Endometrium (tissue), 2 donors: ENCODE data around the gene NAV3.
"Not testable (repeated sequence)": the region's sequence is repeated elsewhere in the genome, so short reads cannot be mapped to it uniquely, and the experiment has no call there.

Experiments
- FAIRE-seq: peaks from 2 replicates; lab custom pipeline; 2012; peaks lifted over from hg19 to GRCh38; lab: Jason Lieb, UNC
- donor health status: control.
- donor health status: control.

The NAV3 gene

DNA sequence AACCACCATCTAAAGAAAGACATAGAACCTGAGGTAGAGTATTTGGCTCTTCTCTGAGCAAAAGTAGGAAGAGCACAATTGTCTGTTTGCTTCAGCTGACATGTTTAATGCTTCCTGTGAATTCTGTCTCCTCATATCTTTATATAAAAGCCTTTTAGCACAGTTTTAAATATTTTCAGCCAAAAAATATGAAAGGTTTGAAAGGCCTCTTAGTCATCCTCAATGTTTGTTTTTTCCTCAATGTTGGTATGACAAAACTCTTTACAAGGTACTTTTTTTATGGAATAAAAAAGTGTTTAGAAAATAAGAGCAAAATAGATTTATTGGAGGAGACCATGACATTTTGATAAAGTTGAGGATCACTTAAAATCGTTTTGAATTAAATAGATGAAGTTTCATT is 360.9 kb downstream of the NAV3 start:
- peak; percentile 68 for FAIRE-seq

DNA sequence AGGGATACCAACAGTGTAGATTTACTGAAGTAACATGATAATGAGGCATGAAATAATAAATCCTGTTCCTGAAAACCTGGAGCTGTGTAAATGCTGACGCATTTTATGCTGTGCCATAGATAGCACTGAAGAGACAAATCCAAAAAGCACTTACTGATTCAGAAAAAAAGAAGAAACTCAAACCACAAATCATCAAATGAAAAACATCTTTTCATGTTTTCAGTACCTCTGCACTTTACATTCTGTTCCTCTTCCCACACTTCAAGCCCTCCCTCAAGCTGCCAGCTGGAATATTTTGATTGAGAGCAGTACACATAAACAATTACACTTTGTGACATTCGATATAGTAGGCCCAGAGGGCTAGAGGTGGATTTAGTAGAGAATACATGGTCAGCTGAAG is 362.3 kb downstream of the NAV3 start:
- FAIRE-seq: no peak

DNA sequence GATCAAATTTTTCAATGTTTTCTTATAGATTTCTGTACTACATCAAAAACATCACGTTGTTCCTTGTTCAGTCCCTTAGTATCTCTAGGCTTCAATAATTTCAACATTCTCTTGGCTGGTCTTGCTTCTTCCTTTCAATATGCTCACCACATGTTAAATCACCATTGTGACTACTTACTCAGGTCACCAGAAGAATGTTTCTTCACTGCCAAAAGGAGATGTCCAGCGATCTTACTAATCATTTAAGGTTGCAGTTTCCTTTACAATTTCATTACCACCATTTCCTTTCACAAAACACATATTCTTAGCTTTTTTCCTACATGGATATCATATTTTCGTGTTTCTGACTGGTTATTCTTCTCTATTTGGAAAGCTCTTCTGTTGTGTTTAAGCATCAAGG is 363.8 kb downstream of the NAV3 start:
- peak; percentile 67 for FAIRE-seq

DNA sequence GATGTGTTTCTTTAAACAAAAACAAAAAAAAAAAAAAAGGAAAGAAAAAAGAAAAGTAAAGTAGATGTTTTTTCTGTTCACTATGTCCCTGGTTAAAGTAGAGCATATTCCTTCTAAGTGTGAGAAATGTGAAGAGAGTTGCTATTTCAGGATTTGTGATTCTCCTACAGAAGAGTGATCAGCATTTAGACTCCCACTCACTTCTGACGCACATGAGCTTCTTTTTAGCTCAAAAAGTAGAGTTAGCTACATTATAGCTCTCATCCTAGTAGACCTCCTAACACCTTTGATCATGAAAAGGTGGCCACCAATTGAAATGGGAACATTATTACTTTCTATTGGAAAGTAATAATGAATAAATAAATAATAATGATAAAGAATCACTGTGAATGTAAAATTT is 368.2 kb downstream of the NAV3 start:
- FAIRE-seq: no peak

DNA sequence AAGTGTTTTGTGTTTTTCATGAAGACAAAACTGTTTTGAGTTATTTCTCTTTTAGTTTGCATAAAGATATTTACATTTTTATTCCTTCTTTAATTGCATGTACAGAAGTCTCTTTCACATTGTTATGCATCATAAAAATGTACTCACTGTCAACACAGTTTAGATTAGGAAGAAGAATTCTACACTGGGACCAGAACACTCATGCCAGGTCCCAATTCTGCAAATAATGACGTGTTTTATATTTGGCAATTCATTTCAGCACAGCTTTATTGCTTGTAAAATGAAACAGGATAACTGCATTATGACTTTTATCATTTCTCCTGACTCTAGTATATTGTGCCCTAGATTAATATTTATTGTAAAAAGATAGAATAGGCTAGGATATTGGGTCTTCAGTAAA is 369.2 kb downstream of the NAV3 start:
- no peak for FAIRE-seq

DNA sequence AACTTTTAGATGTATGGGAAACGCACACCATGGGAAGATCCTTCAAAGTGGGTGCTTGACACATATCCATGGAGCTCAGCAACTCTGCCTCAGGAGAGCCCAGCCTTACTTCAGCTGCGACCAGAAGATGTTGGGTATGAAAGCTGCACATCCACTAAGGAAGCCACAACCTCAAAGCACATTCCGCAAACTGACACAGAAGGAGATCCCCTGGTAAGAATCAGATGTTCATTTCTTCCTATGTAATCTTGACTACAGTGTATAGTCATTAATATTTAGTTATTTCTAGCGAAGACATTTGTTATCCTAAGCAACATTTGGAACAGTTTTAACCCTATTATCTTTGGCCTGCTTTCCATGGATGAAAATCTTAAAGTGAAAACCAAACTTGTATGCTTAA is 374.2 kb downstream of the NAV3 start:
- no peak for FAIRE-seq

DNA sequence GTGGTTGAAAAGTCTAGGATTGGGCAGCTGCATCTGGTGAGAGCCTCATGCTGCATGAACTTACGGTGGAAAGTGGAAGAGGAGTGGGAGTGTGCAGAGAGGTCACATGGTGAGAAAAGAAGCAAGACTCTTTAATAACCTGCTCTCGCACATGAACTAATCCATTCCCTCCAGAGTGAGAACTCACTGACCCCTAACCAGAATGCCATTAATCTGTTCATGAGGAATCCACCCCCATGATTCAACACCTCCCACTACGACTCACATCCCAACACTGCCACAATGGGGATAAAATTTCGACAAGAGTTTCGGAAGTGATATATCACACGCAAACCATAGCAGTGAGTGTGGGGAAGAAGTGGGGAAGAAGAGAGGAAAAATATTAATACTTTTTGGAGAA is 377.4 kb downstream of the NAV3 start:
- no peak for FAIRE-seq

DNA sequence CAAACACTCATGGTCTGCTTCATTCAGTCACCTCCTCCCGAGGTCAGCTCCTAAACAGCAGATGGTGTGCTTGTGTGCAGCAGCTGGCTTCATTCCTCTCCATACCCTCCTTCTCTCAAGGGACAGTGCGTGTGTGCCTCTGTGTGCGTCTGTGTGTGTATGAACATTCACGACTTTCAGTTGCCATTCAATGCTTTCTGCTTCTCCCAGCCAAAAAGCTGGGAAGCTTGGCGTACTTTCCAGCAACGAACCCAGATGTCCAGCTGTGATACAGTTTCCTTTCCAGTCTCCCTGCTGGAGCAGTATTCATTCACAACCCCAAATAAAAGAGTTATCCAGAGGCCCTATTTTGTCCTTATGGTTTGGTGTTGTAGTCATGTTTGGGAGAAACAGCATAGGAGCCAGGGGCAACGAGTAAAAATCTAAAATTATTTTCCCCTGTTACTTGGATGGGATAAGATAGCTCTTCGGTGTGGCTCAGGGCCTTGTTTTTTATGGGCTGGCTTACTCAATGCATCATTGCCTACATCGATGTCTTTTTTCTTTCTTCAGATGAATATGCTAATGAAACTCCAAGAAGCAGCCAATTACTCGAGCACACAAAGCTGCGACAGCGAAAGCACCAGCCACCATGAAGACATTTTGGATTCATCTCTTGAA is 379.3 kb downstream of the NAV3 start:
- FAIRE-seq: no peak

DNA sequence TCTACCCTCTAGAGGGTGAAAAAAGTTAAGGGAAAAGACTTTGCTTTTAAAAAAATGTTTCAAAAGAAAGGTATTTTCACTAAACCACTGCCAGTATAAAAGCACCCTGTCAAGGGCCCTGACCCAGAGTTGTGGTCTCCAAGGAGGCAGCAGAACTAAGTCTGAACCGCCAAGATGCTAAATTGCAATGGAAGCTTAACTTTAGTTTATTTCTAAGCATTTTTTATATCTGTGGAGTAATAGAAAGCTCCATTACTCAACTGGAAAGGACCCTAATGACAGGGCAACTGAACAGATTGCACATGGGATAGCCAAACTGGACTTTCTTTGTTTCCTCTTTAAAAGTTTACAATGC is 379.8 kb downstream of the NAV3 start:
- FAIRE-seq: no peak

DNA sequence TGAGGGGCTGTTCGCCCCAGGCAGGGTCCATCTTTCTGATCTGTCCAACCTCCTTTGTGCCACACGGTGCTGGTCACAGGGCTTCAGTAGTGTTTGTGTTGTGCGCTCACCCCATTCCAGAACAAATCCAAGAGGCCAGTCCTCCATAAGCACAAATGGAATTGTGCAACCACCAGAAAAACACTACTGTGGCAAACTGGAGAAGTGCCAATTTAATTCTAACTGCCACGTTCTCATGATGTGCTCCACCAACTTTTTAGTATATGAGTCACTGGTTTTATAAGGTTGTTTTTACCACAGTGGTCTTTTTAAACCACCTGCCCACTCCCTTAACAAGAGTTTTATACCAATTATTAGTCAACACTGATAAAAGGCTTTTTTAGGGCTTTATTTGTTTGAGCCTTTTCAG is 380.2 kb downstream of the NAV3 start:
- FAIRE-seq: no peak

DNA sequence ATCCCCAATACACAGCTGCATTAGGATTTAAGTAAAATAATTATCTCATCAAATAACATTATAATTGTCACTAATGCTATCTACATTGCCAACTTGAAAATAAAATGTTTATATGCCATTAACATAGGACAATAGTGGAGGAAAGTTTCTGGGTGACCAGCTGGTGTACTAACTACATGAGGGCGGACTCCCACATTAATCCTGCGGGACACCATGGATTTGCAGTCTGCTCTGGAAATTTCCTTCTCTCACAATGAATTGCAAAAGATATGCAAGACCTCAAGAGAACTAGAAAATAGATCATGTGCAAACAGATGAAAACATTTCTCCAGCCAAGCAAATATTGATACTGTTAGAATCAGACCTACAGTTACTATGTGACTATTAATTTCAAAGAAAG is 390.1 kb downstream of the NAV3 start:
- no peak for FAIRE-seq

DNA sequence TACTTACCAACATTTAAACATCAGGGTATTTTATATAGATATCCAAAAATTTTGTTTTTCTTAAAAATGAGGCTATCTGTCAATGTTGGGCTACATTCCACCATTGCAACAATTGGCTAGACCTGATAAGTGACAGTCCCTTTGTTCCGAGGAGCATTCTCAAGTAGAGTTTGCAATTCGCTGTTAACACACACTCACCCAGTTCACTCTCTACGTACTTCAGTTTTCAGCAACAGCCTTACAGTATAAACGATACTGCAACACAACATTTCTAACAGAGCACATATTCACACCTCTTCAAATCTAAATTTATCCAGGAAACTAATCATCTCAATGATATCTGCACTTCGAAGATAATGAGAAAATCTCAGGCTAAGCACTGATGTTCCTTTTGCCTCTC is 393.5 kb downstream of the NAV3 start:
- no peak for FAIRE-seq

DNA sequence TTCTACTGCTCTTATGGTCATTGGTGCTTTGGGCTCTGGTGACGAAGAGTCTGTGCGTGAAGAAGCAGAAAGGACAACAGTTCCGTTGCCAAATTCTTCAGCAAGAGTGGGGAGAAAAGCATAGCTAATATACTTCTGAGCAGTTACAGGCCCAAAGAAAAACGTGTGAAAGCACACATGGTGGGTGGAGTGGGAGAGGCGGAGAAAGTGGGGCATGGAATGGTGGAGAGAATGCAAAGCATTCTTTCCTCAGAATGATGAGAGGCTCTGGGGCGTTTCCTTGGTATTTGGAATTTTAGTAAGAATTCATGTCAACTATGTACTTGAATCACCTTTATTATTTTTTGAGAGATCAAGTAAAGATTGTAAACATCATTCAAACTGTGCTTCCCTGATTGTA is 396.1 kb downstream of the NAV3 start:
- no peak for FAIRE-seq

DNA sequence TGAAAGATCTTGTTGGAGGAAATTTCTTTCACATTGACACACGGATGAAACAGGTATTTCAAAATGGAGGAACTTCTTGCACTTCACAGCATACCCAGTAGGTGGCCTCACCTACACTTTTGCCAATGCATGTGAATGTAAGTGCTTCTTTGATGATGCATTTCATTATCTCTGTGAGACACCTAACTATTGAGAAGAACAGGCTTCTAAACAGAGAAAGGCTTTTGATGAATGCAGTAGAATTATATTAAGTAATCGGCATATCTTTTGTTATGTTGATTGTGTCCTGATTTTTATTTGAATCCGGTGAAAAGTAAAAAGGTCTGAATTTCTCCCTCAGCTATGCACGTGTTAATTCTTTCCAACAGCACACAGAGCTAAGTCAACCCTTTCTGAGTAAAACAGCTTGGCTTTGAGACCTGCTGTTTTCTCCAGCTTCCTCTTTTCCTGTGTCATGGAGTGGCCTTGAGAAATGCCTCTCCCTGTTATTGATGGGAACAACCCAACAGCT is 399.0 kb downstream of the NAV3 start:
- no peak for FAIRE-seq

DNA sequence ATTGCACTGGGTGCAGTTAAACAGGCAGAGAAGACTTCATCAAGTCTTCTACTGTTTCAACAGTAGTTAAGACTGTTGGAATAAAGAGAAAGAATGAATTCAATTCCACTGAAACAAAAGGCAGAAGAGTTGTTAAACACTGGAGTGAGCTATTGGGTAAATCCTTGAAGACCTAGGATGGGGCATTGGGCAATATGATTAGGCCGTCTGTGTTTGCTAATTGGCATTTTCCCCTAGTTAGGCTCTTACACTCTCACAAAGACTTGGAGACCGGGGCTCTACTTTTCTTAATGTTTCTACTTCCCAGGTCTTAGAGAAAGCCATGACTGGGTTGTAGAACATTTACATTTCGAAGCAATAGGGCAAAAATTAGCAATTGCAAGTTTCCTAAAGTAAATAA is 402.1 kb downstream of the NAV3 start:
- no peak for FAIRE-seq

DNA sequence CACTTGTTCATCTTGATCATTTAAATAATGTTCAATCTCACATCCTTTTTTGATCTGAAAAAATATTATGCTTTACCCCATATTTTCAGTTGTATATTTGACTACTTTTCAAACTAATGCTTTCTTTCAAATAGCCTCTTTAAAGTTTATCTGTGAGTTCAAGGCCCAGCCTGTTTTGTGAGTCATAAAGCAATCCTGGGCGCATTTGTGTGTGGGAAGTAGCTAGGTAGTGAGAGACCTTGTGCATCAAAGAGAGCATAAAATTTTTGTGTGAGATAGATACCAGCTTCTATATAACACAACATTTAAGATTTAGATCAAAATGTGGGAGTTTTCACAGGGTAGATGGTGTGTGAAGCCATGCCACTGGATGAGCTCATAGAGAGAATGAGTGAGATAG is 405.6 kb downstream of the NAV3 start:
- FAIRE-seq: no peak

DNA sequence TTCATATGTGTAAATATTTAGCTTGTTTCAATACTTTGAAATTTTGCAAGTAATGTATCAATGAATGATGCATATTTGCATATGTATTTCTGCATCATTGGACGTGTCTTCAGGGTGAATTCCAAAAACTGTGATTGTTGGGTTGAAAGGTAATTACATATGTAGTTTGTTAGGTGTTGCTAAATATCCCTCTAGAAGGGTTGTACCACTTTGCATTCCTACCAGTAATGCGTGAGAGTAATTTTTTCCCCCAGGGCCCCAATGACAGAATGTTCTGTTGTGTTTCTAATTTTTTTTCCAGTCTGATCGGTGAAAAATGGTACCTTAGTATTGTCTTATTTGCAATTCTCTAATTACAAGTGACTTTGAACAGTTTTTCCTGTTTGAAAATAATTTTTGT is 408.9 kb downstream of the NAV3 start:
- FAIRE-seq: no peak

DNA sequence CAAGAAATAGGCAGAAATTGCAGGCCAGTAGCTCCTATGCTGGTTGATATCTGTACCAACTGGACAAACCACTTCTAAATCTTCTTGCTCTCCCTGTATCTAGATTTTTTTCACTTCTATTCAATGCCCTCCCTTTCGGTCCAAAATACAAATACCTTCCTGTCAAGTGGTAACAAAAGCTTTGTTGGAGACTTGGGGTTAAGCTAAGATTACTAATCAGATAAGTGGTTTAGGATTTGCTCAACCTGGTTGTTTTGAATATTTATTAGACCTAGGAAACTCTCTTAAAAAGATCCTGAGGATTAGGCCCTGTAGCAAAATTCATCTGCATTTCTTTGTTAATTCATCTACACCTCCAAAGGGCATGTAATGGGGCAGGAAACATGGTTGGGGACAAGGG is 410.1 kb downstream of the NAV3 start:
- FAIRE-seq: no peak

DNA sequence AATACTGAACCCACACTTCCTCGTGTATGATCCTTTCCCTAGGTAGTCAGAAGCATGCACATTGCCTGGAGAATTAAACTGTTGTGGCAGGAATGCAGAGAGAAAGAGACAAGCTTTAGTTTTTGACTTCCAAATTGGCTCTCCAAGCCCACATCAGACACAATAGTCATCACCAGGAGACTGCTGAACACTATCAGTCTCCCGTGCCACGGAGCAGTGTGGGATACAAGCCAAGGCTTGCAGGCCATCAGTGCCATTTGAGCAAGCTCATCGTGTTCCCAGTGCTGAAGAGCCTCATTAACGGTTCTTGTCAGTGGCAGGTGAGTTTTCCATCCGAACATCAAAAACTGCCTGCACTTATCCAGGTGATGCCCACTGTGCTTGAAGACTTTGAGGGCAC is 410.8 kb downstream of the NAV3 start:
- no peak for FAIRE-seq

DNA sequence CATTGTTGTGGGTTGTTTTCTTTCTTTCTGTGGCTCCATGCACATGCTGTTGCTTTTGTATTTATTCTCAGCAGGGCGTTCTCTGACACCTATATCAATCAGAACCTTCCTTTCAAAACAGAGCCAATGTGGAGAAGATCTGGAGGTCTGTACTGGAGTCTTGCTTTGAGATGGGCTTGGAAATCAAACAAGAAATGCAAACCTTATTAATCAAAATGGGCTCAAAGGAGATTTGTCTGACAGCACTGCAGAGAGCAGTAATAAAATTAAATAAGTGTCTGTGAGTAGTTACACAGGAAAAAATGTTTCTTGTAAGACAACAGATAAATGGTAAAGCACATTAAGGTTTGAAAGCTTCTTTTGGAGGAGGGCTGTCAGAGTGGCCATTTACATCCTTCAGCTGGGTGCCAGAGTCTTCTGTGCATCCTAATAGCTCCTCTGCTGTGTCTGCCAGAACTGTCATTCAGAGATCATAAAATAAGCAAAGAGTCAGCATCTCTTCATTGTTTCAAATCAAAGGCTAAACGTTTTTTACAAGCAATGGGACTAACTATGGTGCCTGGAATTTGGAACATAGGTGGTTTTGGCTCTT is 414.3 kb downstream of the NAV3 start:
- FAIRE-seq: no peak

DNA sequence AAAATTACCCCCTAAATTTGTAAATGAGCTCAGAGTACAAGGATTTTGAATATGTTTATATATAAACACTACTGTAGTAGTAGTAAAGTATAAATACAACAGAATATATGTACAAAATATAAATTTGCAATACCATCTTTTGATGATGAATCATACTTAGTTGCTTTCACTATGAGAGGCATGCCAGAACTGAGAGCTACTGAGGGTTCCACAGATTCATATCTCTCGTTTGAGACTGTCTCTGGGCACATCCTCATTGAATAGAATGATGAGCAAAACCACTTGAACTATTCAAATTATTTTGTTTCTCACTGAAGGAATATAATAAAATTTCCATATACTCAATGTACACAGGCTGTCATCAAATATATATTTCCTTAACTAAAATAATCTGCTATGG is 417.6 kb downstream of the NAV3 start:
- FAIRE-seq: no peak

DNA sequence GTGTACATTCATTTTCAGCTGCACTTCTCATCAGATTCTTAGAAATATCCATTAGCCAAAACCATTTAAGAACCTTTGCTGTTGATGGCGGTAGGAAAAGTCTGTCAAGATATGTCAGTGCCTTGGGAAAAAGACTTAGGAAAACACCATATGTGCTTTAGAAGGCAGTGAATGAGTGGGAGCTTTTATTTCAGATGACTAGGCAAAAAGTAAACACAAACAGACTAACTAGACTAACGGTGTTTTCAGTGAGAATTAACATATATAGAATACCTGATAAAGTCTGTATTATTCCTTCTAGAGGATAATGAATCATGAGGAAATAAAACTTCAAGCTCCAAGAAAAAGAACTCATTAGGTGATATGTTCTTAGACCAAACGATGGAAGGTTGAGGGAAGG is 418.9 kb downstream of the NAV3 start:
- FAIRE-seq: no peak

DNA sequence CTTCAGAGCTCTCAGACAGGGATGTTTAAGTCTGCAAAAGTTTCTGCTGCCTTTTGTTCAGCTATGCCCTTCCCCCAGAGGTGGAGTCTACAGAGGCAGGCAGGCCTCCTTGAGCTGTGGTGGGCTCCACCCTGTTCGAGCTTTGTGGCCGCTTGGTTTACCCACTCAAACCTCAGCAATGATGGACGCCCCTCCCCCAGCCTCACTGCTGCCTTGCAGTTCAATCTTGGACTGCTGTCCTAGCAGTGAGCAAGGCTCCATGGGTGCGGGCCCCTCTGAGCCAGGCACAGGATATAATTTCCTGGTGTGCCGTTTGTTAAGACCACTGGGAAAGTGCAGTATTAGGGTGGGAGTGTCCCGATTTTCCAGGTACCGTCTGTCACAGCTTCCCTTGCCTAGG is 427.0 kb downstream of the NAV3 start:
- not testable (repeated sequence) for FAIRE-seq

DNA sequence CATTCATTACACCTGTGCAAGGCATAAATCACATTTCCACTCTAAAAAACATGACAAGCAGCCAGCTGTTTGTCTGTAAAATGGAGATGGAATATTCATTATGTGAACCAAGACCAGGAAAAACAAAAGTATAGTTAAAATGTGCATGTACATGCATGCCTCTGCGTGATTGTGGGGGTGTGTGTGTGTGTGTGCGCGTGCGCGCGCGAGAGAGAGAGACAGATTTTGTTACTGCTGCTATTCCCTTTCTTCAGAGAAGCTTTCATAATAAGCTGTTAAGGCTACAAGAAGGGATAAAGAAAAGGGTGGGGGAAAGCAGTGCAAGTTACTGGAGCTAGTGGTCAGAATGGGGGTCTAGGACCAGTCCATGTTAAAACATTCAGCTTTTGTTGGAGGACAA is 430.3 kb downstream of the NAV3 start:
- no peak for FAIRE-seq

DNA sequence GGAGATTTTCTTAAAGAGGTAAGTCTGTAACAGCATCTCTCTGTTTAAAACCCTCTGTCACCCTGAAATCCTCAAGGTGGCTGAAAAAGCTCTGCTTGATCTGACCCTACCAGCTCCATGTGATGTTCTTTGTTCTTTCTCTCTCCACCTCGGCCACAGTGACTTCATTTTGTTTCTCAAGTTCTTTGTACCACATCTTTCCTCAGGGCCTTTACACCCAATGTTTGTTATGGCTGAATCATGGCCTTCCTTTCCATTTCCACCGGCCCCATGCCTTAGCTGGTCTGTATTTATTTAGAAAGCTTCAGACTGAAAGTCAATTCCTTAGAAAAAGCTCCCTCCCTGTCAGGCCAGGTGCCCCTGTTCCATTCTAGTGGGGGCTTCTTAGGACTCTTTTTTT is 431.2 kb downstream of the NAV3 start:
- no peak for FAIRE-seq
